GM12892 (cell line): ENCODE data around the gene WIPI1.

Experiments used
- POLR2A ChIP-seq: IDR thresholded peaks from 2 replicates; pipeline ENCODE4 v1.6.1; 2011; ENCODE audit warnings: low read depth, low read length, control low read depth
- POLR2AphosphoS5 ChIP-seq: IDR thresholded peaks from 2 replicates; pipeline ENCODE4 v1.6.1; 2011; ENCODE audit warnings: low read depth, low read length, control low read depth
- TAF1 ChIP-seq: IDR thresholded peaks from 2 replicates; pipeline ENCODE4 v1.6.1; 2011; ENCODE audit warnings: low read depth, mild to moderate bottlenecking, control low read depth, low read length, borderline replicate concordance

- TF ChIP-seq POLR2A = no peak
- no peak for TF ChIP-seq TAF1
- no peak for TF ChIP-seq POLR2AphosphoS5
Observed at GRCh38 chr17:68387435-68388218, 69.7 kb downstream of the WIPI1 start.
